ENCODE results near the gene UGT1A3. TPM values are rescaled to one million over a fixed set of nuclear protein-coding genes. Genes with fewer than 3 reads are reported as not detected.
A peak's percentile ranks its signal among the peaks of the same experiment; 100 is the strongest.

The UGT1A3 gene
- polyA plus RNA-seq, 4 donors: not detected

DNA sequence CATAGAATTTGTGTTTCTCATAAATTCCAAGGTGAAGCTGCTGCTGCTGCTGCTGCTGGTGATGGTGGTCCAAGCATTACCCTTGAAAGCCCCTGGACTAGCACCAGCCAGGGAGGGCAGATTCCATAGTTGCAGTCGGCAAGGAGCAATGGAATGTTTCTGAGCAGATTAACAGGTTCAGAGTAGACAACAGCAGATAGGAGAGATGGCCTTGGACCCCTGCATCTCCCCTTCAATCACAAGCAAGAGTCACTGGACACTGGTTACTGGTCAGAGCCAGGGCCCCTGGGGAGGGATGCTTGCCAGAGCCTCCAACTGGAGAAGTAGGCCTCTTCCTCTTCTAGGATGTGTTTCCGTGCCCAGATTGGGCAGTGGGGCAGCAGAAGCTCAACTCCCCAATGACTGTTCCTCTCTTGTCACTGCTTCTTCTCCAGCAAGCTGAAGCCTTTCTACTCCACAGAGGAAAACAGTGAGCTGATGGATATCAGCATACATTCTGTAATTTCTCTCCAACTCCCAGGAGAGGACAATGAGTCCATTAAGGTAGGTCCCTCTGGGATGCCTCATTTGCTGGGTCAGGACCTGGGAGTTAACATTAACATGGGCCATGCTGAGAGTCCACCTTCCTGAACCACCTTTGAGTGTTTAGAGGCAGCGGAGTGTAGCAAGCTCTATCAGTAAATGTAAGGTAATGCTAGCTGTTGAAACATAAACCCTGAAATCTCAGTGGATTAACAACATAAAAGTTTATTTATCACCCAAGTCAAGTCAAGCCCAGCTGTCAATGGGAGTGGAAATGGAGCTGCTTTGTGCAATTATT, 84.6 kb downstream of the UGT1A3 start:
- DNase-seq (ENCODE audit: low read depth in 4 of 4, low spot score in 3 of 4): peak in 2 of 4 donors; percentile 26 to 57

DNA sequence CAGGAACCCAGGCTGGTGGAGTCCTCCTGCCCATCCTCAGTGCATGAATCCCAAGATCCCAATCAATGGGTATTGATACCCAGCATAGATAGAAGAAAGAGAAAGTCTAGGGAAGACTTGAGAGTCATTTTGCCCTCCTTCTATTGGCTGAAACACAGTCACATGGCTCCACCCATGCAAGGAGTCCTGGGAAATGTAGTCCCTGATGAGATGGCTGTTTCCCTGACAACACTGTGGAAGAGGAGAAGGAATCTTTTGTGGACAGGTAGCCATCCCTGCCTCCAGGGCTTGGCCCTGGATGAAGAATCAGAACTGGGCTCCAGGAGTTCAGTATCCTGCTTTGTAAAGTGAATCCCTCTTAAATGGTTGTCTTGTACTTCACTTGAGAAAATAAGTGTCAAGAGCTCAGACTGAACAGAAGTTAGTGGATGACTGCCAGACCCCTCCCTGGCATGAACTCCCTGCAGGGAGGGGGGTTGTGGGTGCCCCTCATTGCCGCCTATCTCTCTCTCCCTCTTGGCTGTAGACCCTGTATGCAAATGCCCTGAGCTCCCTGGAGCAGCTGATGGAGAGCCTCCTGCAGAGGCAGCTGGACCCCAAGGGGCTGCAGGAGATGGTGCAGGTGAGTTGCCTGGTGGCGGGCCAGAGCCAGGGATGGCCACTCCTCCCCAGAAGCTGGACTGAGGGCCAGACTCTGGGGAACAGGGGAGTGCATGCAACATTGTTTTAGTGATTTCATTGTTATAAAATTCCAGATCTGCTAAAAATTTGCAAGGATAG, 85.4 kb downstream of the UGT1A3 start:
- no peak for DNase-seq (ENCODE audit: low read depth in 4 of 4, low spot score in 3 of 4)

DNA sequence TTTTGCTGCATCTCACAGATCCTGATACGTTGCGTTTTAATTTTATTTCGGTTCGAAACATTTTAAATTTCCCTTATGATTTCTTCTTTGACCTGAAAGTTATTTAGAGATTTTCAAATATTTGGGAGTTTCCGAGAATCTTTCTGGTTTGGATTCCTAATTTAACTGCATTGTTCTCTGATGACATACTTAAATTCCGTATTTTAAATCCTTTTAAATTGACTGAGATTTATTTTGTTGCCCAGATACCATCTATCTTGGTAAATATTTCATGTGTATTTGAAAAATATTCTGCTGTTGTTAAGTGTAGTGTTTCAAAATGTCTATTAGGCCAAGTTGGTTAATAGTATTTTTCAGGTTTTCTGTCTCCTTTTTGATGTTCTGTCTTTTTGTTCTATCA, 87.0 kb downstream of the UGT1A3 start:
- no peak for DNase-seq (ENCODE audit: low read depth in 4 of 4, low spot score in 3 of 4)

DNA sequence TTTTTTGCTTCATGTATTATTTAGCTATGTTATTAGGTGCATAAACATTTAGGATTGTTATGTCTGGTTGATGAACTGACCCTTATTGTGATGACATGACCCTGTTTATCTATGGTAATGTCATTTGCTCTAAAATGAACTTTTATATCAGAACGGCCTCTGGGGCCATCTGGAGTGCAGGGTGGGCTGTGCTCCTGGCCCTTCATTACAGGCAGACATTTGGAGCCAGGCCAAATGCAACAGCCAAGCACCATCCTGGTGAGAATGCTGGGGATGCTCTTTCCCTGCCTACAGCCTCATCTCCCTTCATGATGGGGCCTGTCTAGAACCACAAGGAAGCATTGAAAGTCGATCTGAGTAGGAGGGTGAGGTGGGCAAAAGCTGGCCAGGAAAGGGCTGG, 87.5 kb downstream of the UGT1A3 start:
- DNase-seq (ENCODE audit: low read depth in 4 of 4, low spot score in 3 of 4): no peak

DNA sequence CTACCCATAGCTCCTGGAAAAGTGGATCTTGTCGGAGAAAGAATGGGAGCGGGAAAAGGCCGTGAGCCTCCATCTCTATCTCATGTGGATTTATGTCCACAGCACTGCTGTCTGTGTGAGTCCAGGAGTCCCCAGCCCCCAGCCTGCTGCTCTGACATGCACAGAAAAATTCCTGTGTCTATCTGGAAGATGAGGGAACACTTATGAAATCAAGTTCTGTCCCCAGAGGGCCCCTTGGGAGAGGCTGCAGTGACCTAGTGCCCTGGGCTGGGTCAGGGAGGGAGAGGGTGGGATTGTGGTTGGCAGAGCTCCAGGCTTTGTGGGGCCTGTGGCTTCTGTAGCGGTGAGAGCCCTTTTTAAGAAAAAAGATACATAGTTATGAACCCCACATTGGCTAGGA, 87.9 kb downstream of the UGT1A3 start:
- DNase-seq (ENCODE audit: low read depth in 4 of 4, low spot score in 3 of 4): no peak

DNA sequence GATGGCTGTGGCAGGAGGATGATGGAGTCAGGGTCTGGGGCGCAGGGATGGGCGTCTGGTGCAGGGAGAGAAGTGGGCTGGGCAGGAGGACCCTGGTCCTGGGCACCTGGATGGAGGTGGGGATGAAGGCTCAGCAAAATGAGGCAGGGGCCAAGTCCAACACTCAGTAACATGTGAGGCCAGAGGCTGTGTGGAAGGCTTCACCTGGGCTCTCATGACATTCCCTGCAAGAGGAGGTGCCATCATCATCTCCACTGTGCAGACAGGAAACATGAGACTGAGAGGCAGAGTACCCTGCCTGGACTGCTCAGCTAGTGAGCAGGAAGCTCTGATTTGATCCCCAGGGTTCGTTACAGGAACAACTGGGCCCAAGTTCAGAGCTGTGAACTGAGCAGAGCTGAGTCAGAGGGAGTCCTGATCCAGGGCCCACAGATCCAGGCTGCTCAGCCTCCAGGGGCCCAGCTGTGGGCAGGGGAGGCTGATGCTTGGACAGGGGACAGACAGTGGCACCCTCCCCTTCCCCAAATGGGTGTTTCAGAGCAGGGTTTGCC, 88.6 kb downstream of the UGT1A3 start:
- DNase-seq (ENCODE audit: low read depth in 4 of 4, low spot score in 3 of 4): no peak

DNA sequence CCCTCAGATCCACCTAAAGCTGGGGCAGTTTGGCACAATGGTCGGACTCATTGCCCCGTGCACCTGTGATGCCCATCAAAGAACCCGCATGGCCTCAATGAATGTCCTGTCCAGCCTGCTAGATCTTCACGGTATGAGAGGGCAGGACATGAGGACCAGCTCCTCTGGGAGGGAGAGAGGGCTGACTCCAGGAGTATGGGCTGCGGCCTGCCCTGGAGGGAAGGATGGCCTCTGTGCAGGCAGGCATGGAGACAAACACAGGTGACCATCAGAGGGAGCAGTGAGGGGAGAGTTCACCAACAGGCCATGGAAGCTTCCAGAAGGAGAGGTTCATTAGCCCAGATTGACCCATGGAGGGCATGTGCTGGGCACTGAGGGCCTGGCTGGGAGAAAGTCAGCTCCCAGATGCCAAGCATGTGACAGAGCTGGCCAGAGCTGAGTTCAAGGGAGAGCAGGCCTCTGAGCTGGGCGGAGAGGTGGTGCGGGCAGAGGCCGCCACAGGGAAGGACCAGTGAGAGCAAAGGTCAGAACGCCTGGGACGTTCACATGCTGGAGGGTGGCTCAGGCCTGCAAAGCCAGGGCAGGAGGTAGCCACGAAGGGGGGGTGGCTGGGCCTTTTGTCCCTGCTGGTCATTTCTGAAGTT, 89.3 kb downstream of the UGT1A3 start:
- no peak for DNase-seq (ENCODE audit: low read depth in 4 of 4, low spot score in 3 of 4)

DNA sequence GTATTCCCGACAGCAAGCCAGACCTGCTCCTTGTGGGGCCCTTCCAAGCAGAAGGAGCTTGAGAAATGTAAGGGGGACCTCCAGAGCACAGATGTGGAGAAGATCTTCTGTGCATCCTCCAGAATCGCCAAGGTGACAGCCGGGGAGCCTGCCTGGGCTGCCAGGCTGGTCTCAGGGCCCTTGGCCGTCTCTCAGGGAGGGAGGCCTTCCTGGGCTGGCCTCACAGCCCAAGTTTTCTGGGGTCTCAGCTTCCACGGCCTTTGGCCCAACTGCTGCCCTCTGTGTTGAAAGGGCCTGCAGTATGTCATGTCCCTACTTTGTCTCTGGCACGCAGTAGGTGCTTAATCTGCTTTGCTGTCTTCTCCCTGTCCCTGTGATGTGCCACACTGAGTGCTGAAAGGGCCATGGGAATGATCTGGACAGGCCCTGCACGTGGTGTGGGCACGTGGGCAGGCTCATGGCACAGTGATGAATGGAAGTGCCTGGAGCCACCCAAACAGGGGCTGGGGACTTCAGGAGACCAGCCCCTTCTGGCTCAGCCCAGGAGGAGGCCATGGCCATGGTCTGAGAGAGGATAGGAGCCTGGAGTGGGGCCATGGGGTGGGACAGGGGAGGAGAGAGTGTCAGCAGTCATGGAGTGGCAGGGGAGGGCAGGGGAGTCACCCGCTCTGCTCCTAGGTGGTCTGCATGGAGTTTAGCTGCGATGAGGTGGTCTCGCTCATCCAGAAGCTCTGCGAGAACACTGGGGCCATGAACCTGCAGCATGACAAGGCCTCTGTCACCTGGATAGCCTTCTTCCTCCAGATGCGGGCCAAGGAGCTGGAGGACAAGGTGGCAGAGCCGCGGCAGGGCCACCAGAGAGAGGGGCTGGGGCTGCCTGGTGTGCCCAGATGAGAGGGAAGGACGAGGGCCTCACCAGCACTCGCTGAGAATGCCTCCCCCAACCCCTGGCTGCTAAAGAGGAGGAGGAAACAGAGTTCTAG, 90.1 kb downstream of the UGT1A3 start:
- no peak for DNase-seq (ENCODE audit: low read depth in 4 of 4, low spot score in 3 of 4)

DNA sequence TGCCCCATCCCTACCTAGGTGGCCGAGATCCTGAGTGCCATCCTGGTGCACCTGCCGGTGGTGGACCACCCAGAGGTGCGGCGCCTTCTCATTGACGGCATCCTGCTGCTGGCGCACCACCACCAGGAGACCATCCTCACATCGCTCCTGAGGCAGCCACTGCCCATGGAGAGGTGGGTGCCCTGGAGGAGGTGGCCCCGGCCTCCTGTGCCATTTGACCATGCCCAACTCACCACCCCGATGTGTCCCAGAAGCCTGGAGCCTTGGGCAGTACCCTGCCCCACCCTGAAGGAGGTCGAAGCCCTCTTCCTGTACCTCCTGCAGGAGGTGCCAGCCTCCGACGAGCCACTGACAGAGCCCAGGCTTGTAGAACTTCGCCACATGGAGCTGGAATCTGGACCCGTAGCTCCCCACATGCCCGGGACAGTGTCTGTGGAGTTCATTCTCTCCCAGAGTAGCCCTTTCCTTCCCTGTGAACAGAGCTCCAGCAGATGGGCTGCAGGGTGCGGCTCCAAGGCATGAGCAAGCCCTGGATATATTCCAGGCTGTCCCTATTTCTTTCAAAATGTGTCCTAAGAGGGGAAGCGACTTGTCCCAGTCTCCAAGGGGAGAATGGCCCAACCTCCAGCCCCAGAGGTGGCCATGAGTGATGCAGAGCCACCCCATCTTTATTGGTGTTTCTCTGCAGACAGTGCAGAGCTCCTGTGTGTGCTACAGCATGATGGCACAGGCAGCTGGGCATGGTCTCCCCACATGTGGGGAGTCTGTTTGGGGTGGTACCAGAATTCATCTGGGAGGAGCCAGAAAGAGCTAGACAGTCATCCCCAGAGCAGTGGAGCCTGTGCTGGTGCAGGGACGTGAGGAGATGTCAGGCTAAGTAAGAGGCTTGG, 91.3 kb downstream of the UGT1A3 start:
- no peak for DNase-seq (ENCODE audit: low read depth in 4 of 4, low spot score in 3 of 4)

DNA sequence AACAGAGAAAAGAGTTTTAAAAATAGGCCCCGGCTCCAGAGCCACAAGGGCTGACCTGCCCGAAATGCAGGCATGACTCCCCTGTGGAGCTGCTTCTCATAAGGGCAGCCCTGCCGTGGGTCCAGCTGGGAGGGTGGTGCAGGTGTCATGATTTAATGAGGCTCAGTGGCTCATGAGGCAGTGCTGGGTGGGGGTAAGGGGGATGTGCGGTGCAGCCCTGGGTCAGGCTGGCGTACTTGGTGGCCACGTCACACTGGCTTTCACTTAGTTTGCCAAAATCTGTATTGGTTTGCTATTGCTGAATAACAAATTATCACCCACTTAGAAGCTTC, 91.9 kb downstream of the UGT1A3 start:
- no peak for DNase-seq (ENCODE audit: low read depth in 4 of 4, low spot score in 3 of 4)

DNA sequence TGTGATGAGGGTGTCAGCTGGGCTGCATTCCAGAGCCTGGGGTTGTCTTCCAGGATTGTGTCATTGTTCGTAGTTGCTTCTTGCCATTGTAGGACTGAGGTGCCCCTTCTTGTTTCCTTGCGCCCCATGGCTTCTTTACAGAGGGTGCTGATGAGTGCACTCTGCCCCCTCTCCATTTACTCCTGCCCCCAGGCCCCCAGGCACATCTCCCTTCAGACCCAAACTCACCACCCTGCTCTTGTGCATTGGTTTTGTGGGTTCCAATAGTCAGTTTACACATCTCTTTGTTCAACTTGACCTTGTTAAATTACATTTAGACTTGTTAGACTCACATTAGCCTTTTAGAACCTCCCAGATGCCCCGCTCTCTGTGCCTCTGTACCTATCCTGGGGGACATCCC, 92.4 kb downstream of the UGT1A3 start:
- DNase-seq (ENCODE audit: low read depth in 4 of 4, low spot score in 3 of 4): no peak

DNA sequence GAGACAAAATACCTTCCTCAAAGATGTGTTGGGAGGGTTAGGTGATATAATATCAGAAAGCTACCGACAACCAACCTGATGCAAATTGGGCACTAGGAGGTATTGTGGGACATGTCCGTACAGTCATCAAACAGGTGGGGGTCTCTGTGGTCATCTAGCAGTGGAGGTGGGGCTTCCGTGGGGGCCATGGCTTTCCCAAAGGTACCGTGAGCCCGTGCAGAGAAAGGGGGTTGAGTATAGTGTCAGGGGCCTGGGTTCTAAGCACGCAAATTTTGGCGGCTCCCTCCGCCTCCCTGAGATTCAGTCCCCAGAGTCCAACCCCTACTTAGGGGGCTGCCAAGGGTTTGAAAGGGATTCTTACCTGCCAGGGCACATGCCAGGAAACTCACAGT, 92.9 kb downstream of the UGT1A3 start:
- DNase-seq (ENCODE audit: low read depth in 4 of 4, low spot score in 3 of 4): no peak

DNA sequence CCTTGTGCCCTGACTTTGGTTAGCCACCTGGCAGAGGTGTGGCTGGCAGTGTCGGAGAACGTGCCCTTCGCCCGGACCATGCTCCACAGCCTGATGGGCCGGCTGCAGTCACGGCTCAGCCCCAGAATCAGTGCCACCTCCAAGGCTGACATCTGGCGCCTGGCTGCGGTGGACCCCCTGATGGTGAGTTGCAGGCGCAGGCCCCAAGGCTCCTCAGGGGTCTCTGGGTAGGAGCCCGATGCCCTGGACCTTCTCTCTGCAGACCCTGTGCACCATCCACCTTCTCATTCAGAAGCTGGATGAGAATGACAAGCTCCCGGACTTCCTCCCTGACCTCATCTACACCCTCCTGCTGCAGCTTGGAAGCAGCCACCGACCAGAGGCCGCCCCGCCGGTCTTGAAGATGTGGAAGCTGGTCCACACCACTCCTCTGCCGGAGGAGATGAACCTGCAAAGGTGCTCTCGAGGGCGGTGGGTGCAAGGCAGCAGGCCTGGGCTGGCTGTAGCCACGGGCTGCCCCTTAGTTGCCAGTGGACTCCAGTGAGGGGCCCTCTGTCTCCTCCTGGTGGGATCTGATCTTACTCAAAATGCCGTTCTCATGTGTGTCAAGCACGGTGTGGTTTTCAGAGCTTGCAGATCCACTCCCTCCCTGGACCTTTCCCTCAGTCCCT, 93.4 kb downstream of the UGT1A3 start:
- no peak for DNase-seq (ENCODE audit: low read depth in 4 of 4, low spot score in 3 of 4)

Other genes starting within 250 kb of the UGT1A3 start
- 10 to 100 TPM; 29.3 to 51.8 (median 47.8) TPM for gene USP40, start 162.3 kb upstream of the UGT1A3 start, polyA plus RNA-seq (ENCODE audit: insufficient read length in 4 of 4)
- not detected for gene UGT1A8, start 111.4 kb upstream of the UGT1A3 start, polyA plus RNA-seq (ENCODE audit: insufficient read length in 4 of 4)
- gene UGT1A10, start 92.6 kb upstream of the UGT1A3 start, polyA plus RNA-seq (ENCODE audit: insufficient read length in 4 of 4): not detected
- gene UGT1A9, start 57.1 kb upstream of the UGT1A3 start, polyA plus RNA-seq (ENCODE audit: insufficient read length in 4 of 4): 1 to 10 TPM in 3 of 4 donors, under 1 TPM in 1; 0.18 to 6.1 (median 4.0) TPM
- under 1 TPM in 1 of 4 donors, not detected in 3; 0.09 TPM for gene UGT1A7, start 47.1 kb upstream of the UGT1A3 start, polyA plus RNA-seq (ENCODE audit: insufficient read length in 4 of 4)
- 1 to 10 TPM in 3 of 4 donors, under 1 TPM in 1; 0.08 to 5.4 (median 2.9) TPM for gene UGT1A6, start 36.2 kb upstream of the UGT1A3 start, polyA plus RNA-seq (ENCODE audit: insufficient read length in 4 of 4)
- not detected for gene UGT1A5, start 16.1 kb upstream of the UGT1A3 start, polyA plus RNA-seq (ENCODE audit: insufficient read length in 4 of 4)
- not detected for gene UGT1A4, start 10.3 kb upstream of the UGT1A3 start, polyA plus RNA-seq (ENCODE audit: insufficient read length in 4 of 4)
- gene UGT1A1, start 31.2 kb downstream of the UGT1A3 start, polyA plus RNA-seq (ENCODE audit: insufficient read length in 4 of 4): under 1 TPM; 0.07 to 0.39 (median 0.23) TPM
- under 1 TPM in 3 of 4 donors, not detected in 1; 0.13 to 0.40 (median 0.14) TPM for gene MROH2A, start 49.3 kb downstream of the UGT1A3 start, polyA plus RNA-seq (ENCODE audit: insufficient read length in 4 of 4)
- gene HJURP, start 125.5 kb downstream of the UGT1A3 start, polyA plus RNA-seq (ENCODE audit: insufficient read length in 4 of 4): 10 to 100 TPM; 18.7 to 24.3 (median 22.6) TPM
- under 1 TPM in 2 of 4 donors, not detected in 2; 0.26 to 0.29 TPM for gene TRPM8, start 188.3 kb downstream of the UGT1A3 start, polyA plus RNA-seq (ENCODE audit: insufficient read length in 4 of 4)

Measured in left renal pelvis (tissue), 4 donors.